ENCODE data around the gene PPID. TPM values are rescaled to one million over a fixed set of nuclear protein-coding genes. Genes with fewer than 3 reads are reported as not detected.
"Not testable (repeated sequence)": the region's sequence is repeated elsewhere in the genome, so short reads cannot be mapped to it uniquely, and the experiment has no call there.

PPID gene
- total RNA-seq, 2 experiments from 2014 or later: 72.0 to 78.1 TPM

DNA sequence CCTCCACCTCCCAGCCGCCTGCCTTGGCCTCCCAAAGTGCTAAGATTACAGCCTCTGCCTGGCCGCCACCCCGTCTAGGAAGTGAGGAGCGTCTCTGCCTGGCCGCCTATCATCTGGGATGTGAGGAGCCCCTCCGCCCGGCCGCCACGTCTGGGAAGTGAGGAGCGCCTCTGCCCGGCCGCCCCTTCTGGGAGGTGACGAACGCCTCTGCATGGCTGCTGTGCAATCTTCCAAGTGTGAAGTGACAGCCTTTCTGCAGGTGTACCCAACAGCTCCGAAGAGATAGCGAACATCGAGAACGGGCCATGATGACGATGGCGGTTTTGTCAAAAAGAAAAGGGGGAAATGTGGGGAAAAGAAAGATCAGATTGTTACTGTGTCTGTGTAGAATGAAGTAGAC, 36.3 kb upstream of the PPID start:
- POLR2A ChIA-PET; H3K4me3 Mint-ChIP-seq; H3K36me3 Mint-ChIP-seq (ENCODE audit: low read depth); H3K4me1 Mint-ChIP-seq; H3K9me3 Mint-ChIP-seq (ENCODE audit: low read depth); CTCF ChIA-PET; ATAC-seq; H3K27ac Mint-ChIP-seq; intact Hi-C loops (cut with DNase I, micrococcal nuclease); DNase-seq: not testable (repeated sequence)
- H3K27me3 Mint-ChIP-seq: peaks cover 16% of the 10 kb centered on the region

DNA sequence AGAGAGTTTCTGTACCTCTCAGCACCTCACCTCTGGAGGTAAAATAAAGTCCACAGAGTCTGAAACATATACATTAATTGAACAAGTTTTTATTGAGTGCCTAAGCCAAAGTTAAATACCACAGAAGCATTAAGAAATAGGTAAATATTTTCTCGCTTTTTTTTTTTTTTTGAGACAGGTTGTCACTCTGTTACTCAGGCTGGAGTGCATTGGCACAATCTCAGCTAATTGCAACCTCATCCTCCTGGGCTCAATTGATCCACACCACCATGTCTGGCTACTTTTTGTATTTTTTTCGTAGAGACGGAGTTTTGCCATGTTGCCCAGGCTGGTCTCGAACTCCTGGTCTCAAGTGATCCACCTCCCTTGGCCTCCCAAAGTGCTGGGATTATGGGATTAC, 35.5 kb upstream of the PPID start:
- ChIA-PET CTCF (no interaction called here), POLR2A (no interaction called here)
- DNase-seq: no peak
- Mint-ChIP-seq H3K27me3 (peaks cover 16% of the 10 kb centered on the region), H3K4me3 (no peak overlapping the region), H3K9me3 (ENCODE audit: low read depth) (peaks cover 2% of the 10 kb centered on the region), H3K36me3 (ENCODE audit: low read depth) (no peaks in the 10 kb centered on the region), H3K4me1 (no peaks in the 10 kb centered on the region), H3K27ac (no peak overlapping the region)
- intact Hi-C loops (cut with DNase I, micrococcal nuclease): no loop called here
- ATAC-seq: no peak

DNA sequence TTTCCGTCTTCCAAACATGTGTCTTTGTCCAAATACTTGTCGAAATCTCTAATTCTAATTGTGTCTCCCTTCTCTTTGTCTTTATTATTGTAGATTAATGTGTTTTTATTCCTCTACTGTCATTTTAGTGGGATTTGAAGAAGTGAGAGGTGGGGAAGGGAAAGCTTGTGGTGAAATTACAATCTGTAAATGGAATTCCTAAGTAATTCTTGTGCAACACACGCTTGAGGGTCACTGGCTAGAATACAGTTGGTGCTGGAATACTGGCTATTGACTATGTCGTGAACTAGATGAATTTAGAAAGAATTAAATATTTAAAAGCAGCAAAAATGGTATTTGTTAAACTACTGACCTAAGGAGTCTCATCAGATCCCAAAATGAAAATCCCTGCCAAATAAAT, 34.9 kb upstream of the PPID start:
- no peak overlapping the region for H3K27ac Mint-ChIP-seq
- ChIA-PET POLR2A (no interaction called here), CTCF (no interaction called here)
- no peak for ATAC-seq
- H3K4me3 Mint-ChIP-seq: no peak overlapping the region
- peaks cover 2% of the 10 kb centered on the region for H3K9me3 Mint-ChIP-seq (ENCODE audit: low read depth)
- H3K27me3 Mint-ChIP-seq: peaks cover 16% of the 10 kb centered on the region
- no peaks in the 10 kb centered on the region for H3K36me3 Mint-ChIP-seq (ENCODE audit: low read depth)
- no peaks in the 10 kb centered on the region for H3K4me1 Mint-ChIP-seq
- DNase-seq: no peak
- intact Hi-C loops (cut with DNase I, micrococcal nuclease): no loop called here

DNA sequence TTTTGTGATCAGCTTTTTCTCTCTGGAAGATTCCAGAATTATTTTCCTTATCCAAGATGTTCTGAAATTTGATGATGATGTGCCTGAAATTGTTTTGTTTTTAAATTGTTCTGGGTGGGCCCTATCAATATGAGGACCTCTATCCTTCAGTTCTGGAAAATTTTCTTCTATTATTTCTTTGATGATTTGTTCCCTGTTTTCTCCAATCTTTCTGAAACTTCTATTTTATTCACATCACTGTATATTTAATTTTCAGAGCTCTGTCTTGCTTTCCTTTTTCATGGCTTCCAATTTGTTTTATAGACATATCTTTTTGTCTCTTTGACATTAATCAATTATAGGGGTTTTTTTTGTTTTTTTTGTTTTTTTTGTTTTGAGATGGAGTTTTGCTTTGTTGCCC, 33.4 kb upstream of the PPID start:
- intact Hi-C loops (cut with DNase I, micrococcal nuclease): no loop called here
- ChIA-PET POLR2A (no interaction called here), CTCF (interaction anchor here (0.6 kb wide), 1 partner anchor 18 kb away, joined by 3 read pairs; no protein-coding TSS in a partner anchor)
- Mint-ChIP-seq H3K4me1 (no peaks in the 10 kb centered on the region), H3K27ac (no peak overlapping the region), H3K9me3 (ENCODE audit: low read depth) (peaks cover 2% of the 10 kb centered on the region), H3K27me3 (peaks cover 16% of the 10 kb centered on the region), H3K36me3 (ENCODE audit: low read depth) (no peaks in the 10 kb centered on the region), H3K4me3 (no peak overlapping the region)
- ATAC-seq: no peak
- DNase-seq: no peak

DNA sequence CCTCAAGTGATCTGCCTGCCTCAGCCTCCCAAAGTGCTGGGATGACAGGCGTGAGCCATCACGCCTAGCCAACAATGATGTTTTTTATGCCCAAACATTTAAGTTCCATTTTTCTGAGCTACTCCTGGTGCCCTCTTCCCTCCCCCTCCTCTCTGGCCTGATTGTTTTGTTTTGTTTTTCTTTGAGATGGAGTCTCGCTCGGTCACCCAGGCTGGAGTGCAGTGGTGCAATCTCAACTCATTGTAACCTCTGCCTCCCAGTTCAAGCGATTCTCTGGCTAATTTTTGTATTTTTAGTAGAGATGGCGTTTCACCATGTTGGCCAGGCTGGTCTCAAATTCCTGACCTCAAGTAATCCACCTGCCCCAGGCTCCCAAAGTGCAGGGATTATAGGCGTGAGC, 32.6 kb upstream of the PPID start:
- DNase-seq; H3K36me3 Mint-ChIP-seq (ENCODE audit: low read depth); H3K9me3 Mint-ChIP-seq (ENCODE audit: low read depth); H3K4me3 Mint-ChIP-seq; H3K4me1 Mint-ChIP-seq; POLR2A ChIA-PET; ATAC-seq; H3K27ac Mint-ChIP-seq; intact Hi-C loops (cut with DNase I, micrococcal nuclease): not testable (repeated sequence)
- peaks cover 19% of the 10 kb centered on the region for H3K27me3 Mint-ChIP-seq
- CTCF ChIA-PET: interaction anchor here (0.6 kb wide), 1 partner anchor 19 kb away, joined by 3 read pairs; no protein-coding TSS in a partner anchor

DNA sequence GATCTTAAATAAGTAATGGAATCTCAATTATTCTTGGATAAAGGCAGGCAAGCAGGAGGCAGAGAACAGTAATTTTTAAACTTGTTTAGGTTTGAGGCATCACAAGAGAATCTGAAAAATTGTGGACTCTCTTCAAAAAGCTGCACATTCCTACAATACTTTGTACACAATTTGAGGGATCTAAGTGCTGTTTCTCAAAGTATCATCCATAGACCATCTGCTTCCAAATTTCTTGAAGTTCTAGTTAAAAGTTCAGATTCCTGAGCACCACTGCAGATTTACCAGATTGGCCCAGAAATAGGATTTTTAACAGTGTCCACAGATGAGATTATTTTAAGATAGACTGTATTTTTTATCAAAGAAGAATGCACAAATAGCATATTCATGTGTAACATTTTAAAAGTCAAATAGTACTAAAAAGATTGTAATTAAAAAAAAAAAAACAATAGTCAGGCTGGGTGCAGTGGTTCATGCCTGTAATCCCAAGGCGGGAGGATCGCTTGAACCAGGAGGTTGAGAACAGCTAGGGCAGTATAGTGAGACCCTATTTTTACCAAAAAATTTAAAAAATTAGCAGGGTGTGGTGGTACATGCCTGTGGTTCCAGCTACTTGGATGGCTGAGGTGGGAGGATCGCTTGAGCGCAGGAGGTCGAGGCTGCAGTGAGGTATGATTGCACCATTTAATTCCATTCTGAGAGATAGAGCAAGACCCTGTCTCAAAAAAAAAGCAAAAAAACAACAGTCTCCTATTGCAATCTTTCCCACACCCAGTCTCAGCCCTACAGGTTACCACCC, 31.4 kb upstream of the PPID start:
- H3K4me1 Mint-ChIP-seq: no peaks in the 10 kb centered on the region
- peaks cover 2% of the 10 kb centered on the region for H3K9me3 Mint-ChIP-seq (ENCODE audit: low read depth)
- intact Hi-C loops (cut with DNase I, micrococcal nuclease): no loop called here
- ChIA-PET CTCF (interaction anchor here (2.1 kb wide), 1 partner anchor 97 kb away, joined by 4 read pairs; no protein-coding TSS in a partner anchor), POLR2A (no interaction called here)
- H3K27ac Mint-ChIP-seq: no peak overlapping the region
- no peak overlapping the region for H3K4me3 Mint-ChIP-seq
- no peaks in the 10 kb centered on the region for H3K36me3 Mint-ChIP-seq (ENCODE audit: low read depth)
- DNase-seq: no peak
- ATAC-seq: no peak
- peaks cover 18% of the 10 kb centered on the region for H3K27me3 Mint-ChIP-seq

DNA sequence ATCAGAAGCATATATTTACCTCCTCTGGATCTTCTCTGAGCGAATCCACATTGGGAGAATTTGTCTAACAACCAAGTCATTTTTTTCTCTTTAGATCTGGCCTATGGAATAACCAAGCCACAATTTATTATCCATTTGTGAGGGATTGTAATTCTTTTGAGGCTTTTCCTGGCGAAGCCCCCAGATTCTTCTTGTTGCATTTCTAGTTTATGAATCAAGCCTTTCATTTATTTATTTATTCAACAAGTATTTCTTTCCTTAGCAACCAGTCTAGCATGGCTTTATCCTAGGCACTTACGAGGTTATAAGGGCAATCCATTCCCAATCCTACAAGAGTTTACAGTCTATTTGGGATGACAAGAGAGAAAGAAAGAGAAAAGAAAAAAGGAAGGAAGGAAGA, 27.2 kb upstream of the PPID start:
- H3K4me1 Mint-ChIP-seq: no peaks in the 10 kb centered on the region
- H3K27me3 Mint-ChIP-seq: peaks cover 4% of the 10 kb centered on the region
- POLR2A ChIA-PET: no interaction called here
- no peak for ATAC-seq
- no peak overlapping the region for H3K4me3 Mint-ChIP-seq
- H3K9me3 Mint-ChIP-seq (ENCODE audit: low read depth): no peaks in the 10 kb centered on the region
- no peak for DNase-seq
- intact Hi-C loops (cut with DNase I, micrococcal nuclease): no loop called here
- CTCF ChIA-PET: no interaction called here
- H3K27ac Mint-ChIP-seq: no peak overlapping the region
- H3K36me3 Mint-ChIP-seq (ENCODE audit: low read depth): no peaks in the 10 kb centered on the region

DNA sequence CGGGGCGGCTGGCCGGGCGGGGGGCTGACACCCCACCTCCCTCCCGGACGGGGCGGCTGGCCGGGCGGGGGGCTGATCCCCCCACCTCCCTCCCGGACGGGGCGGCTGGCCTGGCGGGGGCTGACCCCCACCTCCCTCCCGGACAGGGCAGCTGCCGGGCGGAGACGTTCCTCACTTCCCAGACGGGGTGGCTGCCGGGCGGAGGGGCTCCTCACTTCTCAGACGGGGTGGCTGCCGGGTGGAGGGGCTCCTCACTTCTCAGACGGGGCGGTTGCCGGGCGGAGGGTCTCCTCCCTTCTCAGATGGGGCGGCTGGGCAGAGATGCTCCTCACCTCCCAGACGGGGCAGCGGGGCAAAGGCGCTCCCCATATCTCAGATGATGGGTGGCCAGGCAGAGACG, 23.3 kb upstream of the PPID start:
- H3K27ac Mint-ChIP-seq; H3K27me3 Mint-ChIP-seq; DNase-seq; CTCF ChIA-PET; H3K4me3 Mint-ChIP-seq; POLR2A ChIA-PET; H3K36me3 Mint-ChIP-seq (ENCODE audit: low read depth); intact Hi-C loops (cut with DNase I, micrococcal nuclease); H3K4me1 Mint-ChIP-seq; ATAC-seq; H3K9me3 Mint-ChIP-seq (ENCODE audit: low read depth): not testable (repeated sequence)

DNA sequence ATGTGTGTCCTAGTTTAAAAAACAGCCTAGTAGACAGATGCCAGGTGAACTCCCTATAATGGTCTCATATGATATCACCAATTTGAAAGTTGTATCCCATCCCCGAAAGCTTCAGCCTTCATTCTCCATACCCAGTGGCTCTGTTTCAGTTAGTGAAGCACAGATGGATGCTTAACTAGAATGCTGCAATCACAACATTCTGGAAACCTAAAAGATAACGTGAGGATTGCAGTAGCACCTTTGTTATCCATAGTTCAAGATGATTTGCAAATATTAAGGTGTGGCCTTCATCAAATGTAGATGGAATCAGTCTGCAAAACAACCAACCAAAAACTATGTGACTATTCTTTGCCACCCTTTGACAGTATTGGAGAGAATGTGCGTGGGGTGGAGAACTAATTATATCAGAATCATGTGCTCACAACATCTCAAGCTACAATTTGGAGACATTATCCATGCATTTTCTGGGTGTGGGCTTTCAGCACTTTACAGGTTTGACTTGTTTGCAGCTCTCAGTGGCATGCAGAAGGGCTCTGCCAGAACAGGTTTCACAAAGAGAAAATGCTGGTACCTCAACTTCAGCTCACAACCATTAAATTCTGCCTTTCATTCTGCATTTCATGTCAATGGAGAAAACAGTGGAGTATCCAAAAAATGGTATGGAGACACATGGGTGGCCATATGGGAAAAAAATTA, 18.3 kb upstream of the PPID start:
- no peak for ATAC-seq
- ChIA-PET CTCF (interaction anchor here (1.0 to 1.2 kb wide), 2 partner anchors 11 to 105 kb away, joined by 3 to 4 read pairs; no protein-coding TSS in a partner anchor), POLR2A (no interaction called here)
- H3K9me3 Mint-ChIP-seq (ENCODE audit: low read depth): no peaks in the 10 kb centered on the region
- intact Hi-C loops (cut with DNase I, micrococcal nuclease): no loop called here
- no peak for DNase-seq
- H3K4me1 Mint-ChIP-seq: no peaks in the 10 kb centered on the region
- no peak overlapping the region for H3K27ac Mint-ChIP-seq
- H3K27me3 Mint-ChIP-seq: peaks cover 6% of the 10 kb centered on the region
- no peak overlapping the region for H3K4me3 Mint-ChIP-seq
- H3K36me3 Mint-ChIP-seq (ENCODE audit: low read depth): no peaks in the 10 kb centered on the region

DNA sequence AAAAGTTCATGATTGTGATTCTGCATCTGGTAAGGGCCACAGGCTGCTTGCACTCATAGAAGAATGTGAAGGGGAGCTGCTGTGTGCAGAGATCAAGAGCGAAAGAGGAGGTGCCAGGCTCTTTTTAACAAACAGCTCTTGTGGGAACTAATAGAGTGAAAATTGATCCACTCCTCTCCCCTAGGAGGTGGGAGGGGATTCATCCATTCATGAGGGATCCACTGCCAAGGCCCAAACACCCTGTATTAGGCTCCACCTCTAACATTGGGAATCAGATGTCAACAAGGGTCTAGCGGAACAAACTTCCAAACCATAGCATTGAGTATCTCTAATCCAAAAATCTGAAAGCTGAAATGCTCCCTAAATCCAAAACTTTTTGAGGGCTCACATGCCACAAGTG, 16.4 kb upstream of the PPID start:
- H3K27ac Mint-ChIP-seq: no peak overlapping the region
- POLR2A ChIA-PET: no interaction called here
- no peaks in the 10 kb centered on the region for H3K9me3 Mint-ChIP-seq (ENCODE audit: low read depth)
- no peaks in the 10 kb centered on the region for H3K36me3 Mint-ChIP-seq (ENCODE audit: low read depth)
- CTCF ChIA-PET: no interaction called here
- peaks cover 6% of the 10 kb centered on the region for H3K27me3 Mint-ChIP-seq
- ATAC-seq (no peak), DNase-seq (no peak)
- intact Hi-C loops (cut with DNase I, micrococcal nuclease): no loop called here
- no peak overlapping the region for H3K4me3 Mint-ChIP-seq
- no peaks in the 10 kb centered on the region for H3K4me1 Mint-ChIP-seq

DNA sequence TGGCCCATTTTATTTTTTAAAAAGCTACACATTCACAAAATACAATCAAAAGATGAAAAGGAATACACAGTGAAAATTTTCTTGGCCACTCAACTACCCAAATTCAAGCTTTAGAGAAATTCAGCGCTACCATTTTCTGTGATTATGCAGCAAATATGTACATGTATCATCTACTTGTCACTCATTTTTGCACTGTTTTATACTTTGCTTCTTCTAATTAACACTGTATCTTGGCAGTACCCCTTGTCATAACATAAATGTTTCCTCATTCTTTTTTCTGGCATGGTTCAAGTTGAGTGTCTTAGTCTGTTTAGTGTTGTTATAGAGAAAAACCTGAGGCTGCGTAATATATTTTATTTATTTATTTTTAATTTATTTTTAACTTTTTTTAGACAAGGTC, 15.7 kb upstream of the PPID start:
- CTCF ChIA-PET: no interaction called here
- no peak overlapping the region for H3K27ac Mint-ChIP-seq

More for the DNA sequence above, 15.7 kb upstream of the PPID start:
- Mint-ChIP-seq H3K4me1 (no peaks in the 10 kb centered on the region), H3K9me3 (ENCODE audit: low read depth) (no peaks in the 10 kb centered on the region), H3K36me3 (ENCODE audit: low read depth) (no peaks in the 10 kb centered on the region), H3K4me3 (no peak overlapping the region), H3K27me3 (peaks cover 6% of the 10 kb centered on the region)
- intact Hi-C loops (cut with DNase I, micrococcal nuclease): no loop called here
- DNase-seq (no peak), ATAC-seq (no peak)
- POLR2A ChIA-PET: no interaction called here

Data from activated CD4-positive, alpha-beta T cell treated with anti-CD3 and anti-CD28 coated beads for 36 hours (primary cell).